NCI-H187 (cell line): ENCODE results near the gene NCS1.
A peak's percentile ranks its signal among the peaks of the same experiment; 100 is the strongest.

Source experiments
- DNase-seq, 2 experiments: peaks; one replicate each; lab custom pipeline; 2025; lab: John Stamatoyannopoulos, UW

The NCS1 gene

DNA sequence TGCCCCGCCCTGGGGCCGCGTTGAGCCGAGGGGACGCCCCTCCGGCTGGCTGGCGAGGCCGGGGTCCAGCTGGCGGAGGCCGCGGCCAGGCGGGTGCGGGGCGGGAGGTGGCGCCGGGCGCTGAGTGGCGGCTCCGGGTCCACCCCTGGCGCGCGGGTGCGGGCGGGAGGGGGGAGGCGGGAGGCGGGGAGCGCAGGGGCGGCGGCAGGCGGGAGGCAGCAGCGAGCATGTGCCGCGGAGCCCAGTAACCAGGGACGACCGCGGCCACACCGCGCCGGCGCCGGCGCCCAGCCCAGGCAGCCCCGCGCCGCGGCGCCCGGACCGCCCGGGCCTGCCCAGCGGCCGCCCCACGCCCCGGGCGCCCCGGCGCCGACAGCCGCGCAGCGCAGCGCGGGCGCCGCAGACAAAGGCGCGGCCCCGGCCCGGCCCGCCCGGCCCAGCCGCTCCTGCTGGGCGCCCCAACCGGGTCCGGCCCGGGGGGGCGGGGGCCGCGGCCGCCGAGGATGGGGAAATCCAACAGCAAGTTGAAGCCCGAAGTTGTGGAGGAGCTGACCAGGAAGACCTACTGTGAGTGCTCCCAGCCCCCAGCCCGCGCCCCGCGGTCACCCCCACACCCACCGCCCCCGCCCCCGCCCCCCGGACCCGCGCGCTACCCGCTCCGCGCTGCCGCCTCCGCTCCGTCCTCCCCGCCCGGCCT, at the start of gene NCS1:
TSS of gene NCS1 (plus strand) at position 244 of the 697 bp plus-strand sequence. CDS start at position 504, 260 bp downstream.
- peak in 1 of 2 experiments; percentile 33 for DNase-seq

- DNase-seq: no peak
These were observed 49.7 kb upstream of the NCS1 start for GRCh38 chr9:130122456-130122855.

- no peak for DNase-seq
These were observed 47.9 kb upstream of the NCS1 start for GRCh38 chr9:130124085-130124860.

DNA sequence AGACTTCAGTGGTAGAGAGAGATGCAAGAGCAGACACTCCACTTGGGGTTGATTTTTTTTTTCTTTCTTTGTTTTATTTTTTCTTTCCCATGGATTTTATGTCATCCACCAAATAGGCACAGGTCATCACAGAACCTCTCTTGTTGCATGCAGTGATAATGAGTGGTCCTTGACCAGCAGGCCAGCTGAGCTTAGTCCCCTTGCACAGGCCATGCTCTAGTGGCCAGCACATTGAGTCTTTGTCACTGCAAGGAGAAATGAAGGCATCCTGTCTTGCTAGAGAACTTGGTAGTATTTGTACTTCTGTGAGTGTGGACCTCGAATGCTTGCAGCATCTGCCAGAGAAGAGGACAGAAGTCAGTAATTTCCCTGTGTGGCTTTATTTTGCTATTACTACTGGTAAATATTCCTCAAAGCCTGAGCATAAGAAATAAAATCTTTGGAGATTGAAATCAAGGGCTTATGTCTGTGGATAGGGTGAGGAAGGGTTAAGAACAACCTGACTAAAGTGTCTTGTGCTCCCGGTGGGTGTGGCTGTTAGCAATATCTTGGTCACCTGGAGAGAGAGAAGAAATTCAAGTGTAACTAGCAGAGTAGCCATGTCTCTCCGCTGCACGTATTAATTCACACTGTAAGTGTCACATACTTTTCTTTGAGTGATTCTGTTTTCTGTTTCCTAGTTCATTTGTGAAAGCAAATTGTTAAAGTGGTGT, 45.3 kb upstream of the NCS1 start:
- no peak for DNase-seq

DNA sequence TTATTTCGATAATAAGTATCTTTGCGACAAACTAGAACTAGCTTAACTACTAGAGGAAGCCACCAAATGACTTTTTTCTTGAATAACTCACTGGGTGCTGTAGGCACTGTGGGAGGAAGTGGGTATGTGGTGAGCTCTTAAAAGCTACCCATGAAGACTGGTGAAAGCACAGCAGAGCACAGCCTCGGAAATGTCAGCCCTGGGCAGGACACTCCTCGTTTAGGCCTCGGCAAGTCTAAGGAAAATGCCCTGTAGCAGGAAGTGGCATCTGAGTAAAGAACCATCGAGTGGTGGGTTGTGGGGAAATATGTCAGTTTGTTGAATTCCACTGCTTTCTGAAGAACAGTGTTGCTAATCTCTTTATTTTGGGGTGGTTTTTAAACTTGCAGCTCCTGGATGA, 44.0 kb upstream of the NCS1 start:
- DNase-seq: no peak

DNA sequence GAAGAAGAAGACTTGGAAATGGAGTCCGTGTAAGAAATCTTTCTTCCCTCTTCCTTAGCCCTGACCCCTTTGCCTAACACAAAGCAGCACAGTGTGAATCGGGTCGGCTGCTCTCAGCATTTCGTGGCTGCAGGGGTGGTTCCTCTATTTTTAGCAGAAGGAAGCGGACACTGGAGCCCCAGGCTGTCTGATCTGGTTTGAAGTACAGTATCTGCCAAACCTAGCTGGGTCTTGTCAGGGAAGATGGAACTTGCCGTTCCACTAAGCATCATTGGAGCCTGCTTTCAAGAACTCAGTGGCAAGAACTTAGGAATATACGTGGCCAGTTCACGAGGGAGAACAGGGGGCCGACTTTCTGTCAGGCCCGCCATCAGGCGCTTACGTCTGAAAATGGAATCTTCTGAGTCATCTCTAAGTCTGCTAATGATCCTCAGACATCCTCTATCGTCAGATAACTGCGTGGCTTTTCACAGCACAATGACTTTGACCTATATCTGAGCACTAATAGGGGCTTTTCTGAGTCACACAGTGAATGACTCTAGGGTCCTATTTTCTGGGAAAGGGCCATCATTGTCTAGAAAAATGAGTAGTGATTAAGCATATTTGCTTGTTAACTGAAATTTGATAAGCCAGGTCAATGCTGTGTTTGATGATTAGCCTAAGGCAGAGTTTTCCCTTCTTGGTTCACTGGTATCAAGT, 43.3 kb upstream of the NCS1 start:
- no peak for DNase-seq

- DNase-seq: no peak
These were observed 42.7 kb upstream of the NCS1 start for GRCh38 chr9:130129432-130130061.

GRCh38 chr9:130132746-130133145, 39.5 kb upstream of the NCS1 start:
- DNase-seq: no peak

DNA sequence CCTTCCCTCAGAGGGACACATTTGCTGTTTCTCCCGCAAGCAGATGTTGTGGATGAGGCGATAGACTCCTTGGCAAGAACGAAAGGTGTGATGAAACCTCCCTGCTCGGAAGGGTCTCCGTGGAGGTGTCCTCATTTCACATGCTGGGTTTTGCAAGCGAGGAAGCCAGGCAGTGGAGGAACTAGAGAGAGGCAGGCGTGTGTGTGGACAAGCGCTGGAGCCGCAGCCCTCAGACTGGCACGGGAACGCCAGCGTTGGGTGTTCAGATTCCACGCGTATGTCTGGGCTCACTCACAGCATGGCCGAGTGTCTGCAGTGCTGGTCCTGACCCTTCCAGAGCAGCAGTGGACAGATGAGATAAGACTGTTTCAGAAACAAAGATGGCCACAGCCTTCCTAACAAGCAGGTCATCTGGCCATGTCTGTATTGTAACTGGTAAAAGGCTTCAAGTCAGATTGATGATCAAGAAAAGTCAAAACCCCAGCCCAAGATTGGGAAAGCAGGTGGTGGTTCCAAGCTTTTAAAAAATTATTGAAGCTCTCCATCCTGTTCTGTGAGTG, 35.0 kb upstream of the NCS1 start:
- no peak for DNase-seq

- DNase-seq: no peak
These were observed 34.5 kb upstream of the NCS1 start for GRCh38 chr9:130137641-130138081.

GRCh38 chr9:130138171-130138653, 34.0 kb upstream of the NCS1 start:
- no peak for DNase-seq

- DNase-seq: peak in 1 of 2 experiments; percentile 68
These were observed 33.4 kb upstream of the NCS1 start for GRCh38 chr9:130138791-130139190.

DNA sequence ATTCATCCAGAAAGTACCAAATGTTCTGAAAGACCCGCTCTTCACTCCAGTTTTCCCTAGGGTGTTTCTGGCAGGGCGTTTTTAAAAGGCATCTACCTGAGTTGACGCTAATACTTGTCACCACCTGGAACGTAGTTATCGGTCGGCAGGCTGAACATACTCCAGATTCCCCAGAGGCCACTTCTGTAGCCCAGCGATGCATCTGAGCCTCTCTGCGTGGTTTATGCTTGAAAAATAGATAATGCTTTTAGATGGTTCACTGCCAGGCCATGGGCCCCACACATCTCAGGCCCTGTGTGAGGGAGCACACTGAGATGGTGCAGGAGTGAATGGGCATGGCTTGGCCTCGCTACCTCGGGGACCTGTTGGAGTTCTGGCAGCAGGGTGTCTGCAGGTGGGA, 33.0 kb upstream of the NCS1 start:
- DNase-seq: peak; percentile 68 to 81

DNA sequence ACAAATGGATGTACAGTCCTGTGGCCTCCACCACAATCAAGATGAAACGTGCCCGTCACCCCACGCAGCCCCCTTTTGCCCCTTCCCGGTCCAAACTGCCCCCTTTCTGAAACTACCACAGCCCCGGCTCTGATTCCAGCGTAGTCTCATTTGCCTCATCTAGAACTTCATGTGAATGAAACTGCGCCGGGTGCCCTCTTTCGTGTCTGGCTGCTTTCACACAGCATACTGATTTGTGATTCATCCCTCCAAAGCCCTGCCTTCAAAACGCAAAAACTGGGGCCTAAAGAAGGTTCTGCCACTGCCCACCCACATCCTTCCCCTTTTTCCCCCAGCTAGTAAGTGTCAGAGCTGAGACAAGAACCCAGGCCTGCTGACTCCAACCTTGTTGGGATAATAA, 31.5 kb upstream of the NCS1 start:
- DNase-seq: no peak

GRCh38 chr9:130142056-130142455, 30.1 kb upstream of the NCS1 start:
- DNase-seq: no peak

DNA sequence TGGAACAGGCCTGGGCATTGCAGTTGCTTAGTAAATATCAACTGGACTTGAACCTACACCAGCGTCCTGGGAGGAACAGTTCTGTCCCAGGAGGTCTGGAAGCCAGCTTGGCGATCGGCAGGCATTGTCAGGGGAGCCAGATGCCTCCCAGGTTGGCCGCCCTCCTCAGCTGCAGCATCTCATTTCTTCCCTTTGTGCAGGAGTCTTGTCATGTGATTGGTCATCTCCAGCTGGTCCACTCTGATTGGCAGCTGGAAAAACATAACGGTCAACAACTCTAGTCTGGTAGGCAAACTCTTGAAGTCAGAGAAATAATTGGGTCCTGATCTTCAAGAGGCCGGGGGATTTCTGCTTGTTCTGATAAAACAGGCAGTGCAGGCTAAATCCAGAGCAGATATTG, 29.6 kb upstream of the NCS1 start:
- no peak for DNase-seq

GRCh38 chr9:130143279-130143893, 28.8 kb upstream of the NCS1 start:
- DNase-seq: no peak

- DNase-seq: no peak
These were observed 28.2 kb upstream of the NCS1 start for GRCh38 chr9:130143958-130144366.

DNA sequence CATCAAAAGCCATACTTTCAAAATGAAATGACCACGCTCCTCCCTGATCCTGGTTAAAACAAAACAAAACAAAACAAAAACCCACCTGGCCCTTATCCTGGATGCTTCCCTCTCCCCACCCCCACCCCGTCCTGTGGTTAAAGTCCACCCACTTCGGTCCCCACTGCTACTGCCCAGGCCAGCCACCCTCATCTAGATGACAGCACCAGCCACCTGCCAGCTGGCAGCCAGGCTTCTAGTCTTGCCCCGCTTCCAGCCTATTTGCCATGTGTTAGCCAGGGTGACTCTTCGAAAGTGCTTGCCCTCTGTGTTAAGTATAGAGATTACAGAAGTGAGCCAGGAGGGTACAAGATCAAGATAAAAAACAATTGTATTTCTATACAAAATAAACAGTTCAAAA, 27.5 kb upstream of the NCS1 start:
- no peak for DNase-seq

- no peak for DNase-seq
These were observed 26.5 kb upstream of the NCS1 start for GRCh38 chr9:130145658-130146057.

DNA sequence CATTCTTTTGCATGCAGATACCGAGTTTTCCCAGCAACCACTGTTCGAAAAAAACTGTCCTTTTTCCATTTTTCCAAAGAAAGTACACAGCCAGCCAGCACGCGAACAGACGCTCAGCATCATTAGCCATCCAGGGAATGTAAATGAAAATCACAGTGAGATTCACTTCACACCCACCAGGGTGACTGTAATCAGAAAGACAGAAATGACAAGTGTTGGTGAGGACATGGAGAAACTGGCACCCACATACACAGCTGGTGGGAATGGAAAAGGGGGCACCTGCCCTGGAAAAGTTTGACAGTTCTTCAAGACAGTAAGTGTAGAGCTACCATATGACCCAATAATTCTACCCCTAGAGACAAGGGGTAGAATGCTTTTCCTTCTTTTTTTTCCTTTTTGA, 25.0 kb upstream of the NCS1 start:
- DNase-seq: no peak
